Subcutaneous adipose tissue (tissue), 4 donors: ENCODE measurements around the gene NSF. TPM values are rescaled to one million over a fixed set of nuclear protein-coding genes. Genes with fewer than 3 reads are reported as not detected.

Experiments used
- total RNA-seq, 4 donors: library from RNA; depleted of rRNA; stranded (reverse); fragments of >200 nt; gene quantifications; one replicate each; pipeline ENCODE4 v1.1.0, GENCODE V29; 2016
- TF ChIP-seq, protein P1 (sequence below): fragments of 450-650 bp; IDR thresholded peaks from one replicate; pipeline ENCODE4 v1.5.1; 2016; ENCODE audit warnings: low read depth, mild to moderate bottlenecking, control low read depth, antibody characterized with exemption, moderate library complexity

The NSF gene
- total RNA-seq, 4 donors from 2014 or later = 15.1 to 26.3 (median 19.3) TPM

- TF ChIP-seq, protein P1, sequence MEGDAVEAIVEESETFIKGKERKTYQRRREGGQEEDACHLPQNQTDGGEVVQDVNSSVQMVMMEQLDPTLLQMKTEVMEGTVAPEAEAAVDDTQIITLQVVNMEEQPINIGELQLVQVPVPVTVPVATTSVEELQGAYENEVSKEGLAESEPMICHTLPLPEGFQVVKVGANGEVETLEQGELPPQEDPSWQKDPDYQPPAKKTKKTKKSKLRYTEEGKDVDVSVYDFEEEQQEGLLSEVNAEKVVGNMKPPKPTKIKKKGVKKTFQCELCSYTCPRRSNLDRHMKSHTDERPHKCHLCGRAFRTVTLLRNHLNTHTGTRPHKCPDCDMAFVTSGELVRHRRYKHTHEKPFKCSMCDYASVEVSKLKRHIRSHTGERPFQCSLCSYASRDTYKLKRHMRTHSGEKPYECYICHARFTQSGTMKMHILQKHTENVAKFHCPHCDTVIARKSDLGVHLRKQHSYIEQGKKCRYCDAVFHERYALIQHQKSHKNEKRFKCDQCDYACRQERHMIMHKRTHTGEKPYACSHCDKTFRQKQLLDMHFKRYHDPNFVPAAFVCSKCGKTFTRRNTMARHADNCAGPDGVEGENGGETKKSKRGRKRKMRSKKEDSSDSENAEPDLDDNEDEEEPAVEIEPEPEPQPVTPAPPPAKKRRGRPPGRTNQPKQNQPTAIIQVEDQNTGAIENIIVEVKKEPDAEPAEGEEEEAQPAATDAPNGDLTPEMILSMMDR = no peak
Observed at GRCh38 chr17:46791531-46791930, 201.1 kb downstream of the NSF start.

- TF ChIP-seq, protein P1 = no peak
Observed at GRCh38 chr17:46792071-46792470, 201.6 kb downstream of the NSF start.

- TF ChIP-seq, protein P1 = no peak
Observed at GRCh38 chr17:46793541-46793940, 203.1 kb downstream of the NSF start.

DNA sequence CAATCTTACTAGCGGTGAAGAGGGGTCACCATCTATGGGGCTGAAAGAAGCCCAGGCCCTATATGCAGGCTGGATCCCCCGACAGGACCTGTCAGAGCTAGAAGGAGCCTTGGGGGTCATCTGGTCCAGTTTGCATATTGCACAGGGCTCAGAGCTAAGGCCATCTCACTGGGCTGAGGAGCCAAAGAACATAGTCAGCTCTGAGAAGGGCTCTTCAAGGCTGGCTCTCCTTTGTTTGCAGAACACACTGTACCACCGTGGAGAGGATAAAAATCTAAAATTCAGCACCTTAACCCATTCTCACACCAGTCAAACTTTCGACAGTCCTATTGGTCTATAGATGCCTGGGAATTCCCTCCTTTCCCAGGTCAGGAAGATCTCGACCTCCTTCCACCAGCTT lies 203.8 kb downstream of the NSF start:
- TF ChIP-seq, protein P1 = no peak

DNA sequence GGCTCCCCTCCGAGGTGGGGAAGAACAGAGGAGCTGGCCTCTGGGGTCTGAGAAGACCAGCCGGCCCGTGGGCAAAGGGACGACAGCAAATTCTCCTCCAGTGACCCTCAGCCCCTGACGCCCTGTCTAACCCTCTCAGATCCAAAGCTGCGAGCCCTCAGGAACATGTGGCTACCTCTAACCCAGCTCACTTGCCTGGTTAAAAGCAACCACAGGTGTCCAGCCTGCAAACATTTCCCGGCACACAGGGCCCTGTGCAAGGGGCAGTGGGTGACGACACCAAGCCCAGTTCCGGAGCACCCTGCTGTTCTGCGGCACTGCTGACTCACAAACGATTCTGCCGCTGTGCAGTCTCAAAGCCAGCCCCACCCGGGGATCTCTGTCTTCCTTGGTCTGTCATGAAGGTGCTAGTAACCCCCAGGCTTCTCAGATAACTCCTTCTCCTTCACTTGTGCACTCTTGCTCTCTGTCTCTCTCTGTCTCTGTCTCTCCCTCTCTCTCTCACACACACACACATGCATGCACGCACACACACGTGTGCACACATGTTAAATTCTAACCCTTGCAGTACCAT lies 205.0 kb downstream of the NSF start:
- TF ChIP-seq, protein P1 = no peak

DNA sequence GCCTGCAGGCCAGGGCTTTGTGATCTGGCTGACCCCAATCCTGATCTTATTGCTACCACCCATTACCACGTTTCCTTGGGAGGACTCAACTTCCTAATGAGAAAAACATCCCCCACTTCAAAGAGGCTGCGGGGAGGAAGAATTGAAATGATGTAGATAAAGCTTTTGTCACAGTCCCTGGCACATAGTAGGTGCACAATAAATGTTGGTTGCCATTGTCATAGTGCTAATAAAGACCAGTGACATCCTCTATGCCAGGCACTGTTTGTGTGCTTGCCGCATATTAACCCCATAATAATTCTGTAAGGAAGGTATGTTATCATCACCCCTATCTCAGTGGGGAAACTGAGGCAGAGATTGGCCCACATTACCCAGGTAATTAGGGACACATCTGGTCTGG lies 205.6 kb downstream of the NSF start:
- TF ChIP-seq, protein P1 = no peak

DNA sequence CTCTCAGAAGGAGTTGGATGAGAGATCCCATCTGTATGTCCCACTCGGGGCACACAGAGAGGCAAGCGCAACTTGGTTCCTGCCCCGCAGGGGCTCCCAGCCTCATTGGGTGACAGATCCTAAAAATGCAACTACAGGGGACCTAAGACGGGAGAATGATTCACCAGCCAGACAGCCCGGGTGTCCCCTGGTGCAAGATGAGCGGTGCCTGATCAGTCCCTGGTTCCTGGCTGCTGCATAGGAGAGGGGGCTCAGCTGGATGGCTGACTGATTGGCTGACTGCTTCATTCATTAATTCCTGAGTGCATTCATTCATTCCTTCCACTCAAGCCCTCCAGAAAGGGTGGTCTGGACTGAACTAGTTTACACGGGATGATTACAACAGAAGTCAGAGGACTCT lies 206.1 kb downstream of the NSF start:
- TF ChIP-seq, protein P1 = no peak
